ENCODE data around the gene ZDHHC11B.
"Not testable (repeated sequence)": the region's sequence is repeated elsewhere in the genome, so short reads cannot be mapped to it uniquely, and the experiment has no call there.

Gene ZDHHC11B

GRCh38 chr5:751992-752391, 32.5 kb downstream of the ZDHHC11B start:
- DNase-seq: not testable (repeated sequence)

GRCh38 chr5:751496-751895, 33.0 kb downstream of the ZDHHC11B start:
- no peak for DNase-seq

GRCh38 chr5:750226-750625, 34.3 kb downstream of the ZDHHC11B start:
- DNase-seq: not testable (repeated sequence)

- no peak for DNase-seq
These were observed 35.3 kb downstream of the ZDHHC11B start for GRCh38 chr5:749101-749670.

GRCh38 chr5:748011-748980, 36.2 kb downstream of the ZDHHC11B start:
- not testable (repeated sequence) for DNase-seq

- not testable (repeated sequence) for DNase-seq
These were observed 37.2 kb downstream of the ZDHHC11B start for GRCh38 chr5:747303-747844.

- DNase-seq: no peak
These were observed 38.2 kb downstream of the ZDHHC11B start for GRCh38 chr5:746258-746761.

- DNase-seq: not testable (repeated sequence)
These were observed 39.0 kb downstream of the ZDHHC11B start for GRCh38 chr5:745272-746142.

GRCh38 chr5:743696-744404, 40.7 kb downstream of the ZDHHC11B start:
- DNase-seq: not testable (repeated sequence)

GRCh38 chr5:742276-742675, 42.3 kb downstream of the ZDHHC11B start:
- not testable (repeated sequence) for DNase-seq

GRCh38 chr5:734145-734544, 50.4 kb downstream of the ZDHHC11B start:
- DNase-seq: not testable (repeated sequence)

- DNase-seq: not testable (repeated sequence)
These were observed 51.6 kb downstream of the ZDHHC11B start for GRCh38 chr5:732754-733454.

GRCh38 chr5:729225-729624, 55.3 kb downstream of the ZDHHC11B start:
- DNase-seq: not testable (repeated sequence)

GRCh38 chr5:727087-727486, 57.4 kb downstream of the ZDHHC11B start:
- not testable (repeated sequence) for DNase-seq

- not testable (repeated sequence) for DNase-seq
These were observed 60.7 kb downstream of the ZDHHC11B start for GRCh38 chr5:723865-724264.

- not testable (repeated sequence) for DNase-seq
These were observed 61.2 kb downstream of the ZDHHC11B start for GRCh38 chr5:723309-723708.

GRCh38 chr5:719379-719778, 65.2 kb downstream of the ZDHHC11B start:
- DNase-seq: not testable (repeated sequence)

GRCh38 chr5:717143-717542, 67.4 kb downstream of the ZDHHC11B start:
- no peak for DNase-seq

GRCh38 chr5:716740-717139, 67.8 kb downstream of the ZDHHC11B start:
- DNase-seq: not testable (repeated sequence)

- DNase-seq: not testable (repeated sequence)
These were observed 68.9 kb downstream of the ZDHHC11B start for GRCh38 chr5:715636-716035.

All from CD4-positive, alpha-beta T cell treated with Interleukin-15 for 1 hour (primary cell).